Stomach smooth muscle (tissue), 2 donors: ENCODE measurements around the gene OR2C3.

Experiments
- H3K27ac ChIP-seq: one replicate; pipeline ENCODE4 v1.7.0; 2013; ENCODE audit warnings: mild to moderate bottlenecking, low read length, inconsistent platforms
- H3K27me3 ChIP-seq, 2 donors: one replicate each; pipeline ENCODE4 v1.7.0; 2013; ENCODE audit warnings: low read length in 2 of 2; ENCODE audit not compliant: insufficient read depth in 2 of 2, control insufficient read depth in 1 of 2
- H3K36me3 ChIP-seq, 2 donors: one replicate each; pipeline ENCODE4 v1.7.0; 2013; ENCODE audit warnings: low read length in 2 of 2; ENCODE audit not compliant: control insufficient read depth in 2 of 2, insufficient read depth in 2 of 2
- H3K4me1 ChIP-seq: one replicate; pipeline ENCODE4 v1.7.0; 2013; ENCODE audit warnings: low read length; ENCODE audit not compliant: control insufficient read depth, insufficient read depth
- H3K4me3 ChIP-seq, 2 donors: one replicate each; pipeline ENCODE4 v1.7.0; 2013; ENCODE audit warnings: low read length in 2 of 2
- H3K9ac ChIP-seq, 2 donors: one replicate each; pipeline ENCODE4 v1.7.0; 2013; ENCODE audit warnings: low read length in 2 of 2, mild to moderate bottlenecking in 1 of 2
- H3K9me3 ChIP-seq, 2 donors: one replicate each; pipeline ENCODE4 v1.7.0; 2013; ENCODE audit warnings: low read length in 2 of 2; ENCODE audit not compliant: control insufficient read depth in 2 of 2
- donor health status: healthy.
- donor health status: Pancreatic carcinoma.

OR2C3 gene

GRCh38 chr1:247518613-247518891 is 17.7 kb downstream of the OR2C3 start:
- Histone ChIP-seq H3K4me1 (no peaks in the 10 kb centered on the region), H3K36me3 (no peaks in the 10 kb centered on the region), H3K4me3 (no peak overlapping the region), H3K9ac (no peak overlapping the region), H3K27ac (no peak overlapping the region), H3K9me3 (no peaks in the 10 kb centered on the region), H3K27me3 (peaks cover 2% of the 10 kb centered on the region in 2 donors)

DNA sequence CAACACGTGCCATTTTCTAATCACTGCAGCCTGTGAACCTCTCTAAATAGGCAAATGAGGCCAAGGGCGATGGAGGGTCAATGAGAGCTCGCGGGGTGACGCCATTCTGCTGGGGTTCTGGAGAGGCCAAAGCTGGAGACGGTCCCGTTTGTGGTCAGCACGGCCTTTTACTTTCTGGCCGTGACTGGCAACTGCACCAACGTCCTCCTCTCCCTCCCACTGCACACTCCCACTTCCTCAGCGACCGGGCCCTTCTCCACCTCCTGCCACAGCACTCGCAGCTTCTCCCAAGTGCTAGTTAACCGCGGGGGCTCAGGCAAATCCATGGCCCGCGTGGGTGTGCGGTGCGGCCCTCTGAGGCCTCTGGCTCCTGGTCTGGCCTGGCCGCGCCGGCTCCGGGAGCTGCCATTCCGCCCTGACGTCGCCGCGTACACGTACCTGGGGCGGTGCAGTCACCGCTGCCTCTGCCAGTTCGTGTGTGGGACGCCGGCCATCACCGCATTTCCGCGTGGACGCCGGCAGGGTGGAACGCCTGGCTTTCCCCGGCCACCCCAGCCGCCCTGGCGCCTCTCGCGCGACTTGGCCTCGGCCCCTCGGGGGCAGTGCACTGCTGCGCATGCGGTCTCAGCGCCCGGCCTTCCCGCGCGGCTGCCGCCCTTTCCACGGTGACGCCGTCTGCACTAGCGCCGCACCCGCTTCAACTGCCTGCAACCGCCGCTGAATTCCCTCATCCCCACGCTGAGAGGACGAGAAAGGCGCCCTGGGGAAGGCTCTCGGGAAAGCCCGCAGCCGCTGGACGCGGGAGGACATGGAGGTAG is 18.2 kb downstream of the OR2C3 start:
- no peak overlapping the region for H3K9ac ChIP-seq
- peaks cover 2% of the 10 kb centered on the region in 2 donors for H3K27me3 ChIP-seq
- H3K9me3 ChIP-seq, result no peaks in the 10 kb centered on the region
- no peaks in the 10 kb centered on the region for H3K36me3 ChIP-seq
- H3K4me1 ChIP-seq, result no peaks in the 10 kb centered on the region
- no peak overlapping the region for H3K4me3 ChIP-seq
- H3K27ac ChIP-seq, result no peak overlapping the region

- Histone ChIP-seq H3K4me1 (no peaks in the 10 kb centered on the region), H3K9me3 (no peaks in the 10 kb centered on the region), H3K27me3 (no peaks in the 10 kb centered on the region)
These were observed 29.4 kb downstream of the OR2C3 start for GRCh38 chr1:247506831-247507230.

GRCh38 chr1:247500865-247501264 is 35.4 kb downstream of the OR2C3 start:
- H3K9me3 ChIP-seq, result no peaks in the 10 kb centered on the region
- H3K4me1 ChIP-seq, result no peaks in the 10 kb centered on the region
- H3K27ac ChIP-seq, result no peak overlapping the region
- no peaks in the 10 kb centered on the region for H3K36me3 ChIP-seq
- no peak overlapping the region for H3K4me3 ChIP-seq
- no peak overlapping the region for H3K9ac ChIP-seq
- H3K27me3 ChIP-seq, result no peaks in the 10 kb centered on the region

More at GRCh38 chr1:247506831-247507230, 29.4 kb downstream of the OR2C3 start:
- Histone ChIP-seq H3K27ac (no peak overlapping the region), H3K4me3 (no peak overlapping the region), H3K36me3 (no peaks in the 10 kb centered on the region), H3K9ac (no peak overlapping the region)

DNA sequence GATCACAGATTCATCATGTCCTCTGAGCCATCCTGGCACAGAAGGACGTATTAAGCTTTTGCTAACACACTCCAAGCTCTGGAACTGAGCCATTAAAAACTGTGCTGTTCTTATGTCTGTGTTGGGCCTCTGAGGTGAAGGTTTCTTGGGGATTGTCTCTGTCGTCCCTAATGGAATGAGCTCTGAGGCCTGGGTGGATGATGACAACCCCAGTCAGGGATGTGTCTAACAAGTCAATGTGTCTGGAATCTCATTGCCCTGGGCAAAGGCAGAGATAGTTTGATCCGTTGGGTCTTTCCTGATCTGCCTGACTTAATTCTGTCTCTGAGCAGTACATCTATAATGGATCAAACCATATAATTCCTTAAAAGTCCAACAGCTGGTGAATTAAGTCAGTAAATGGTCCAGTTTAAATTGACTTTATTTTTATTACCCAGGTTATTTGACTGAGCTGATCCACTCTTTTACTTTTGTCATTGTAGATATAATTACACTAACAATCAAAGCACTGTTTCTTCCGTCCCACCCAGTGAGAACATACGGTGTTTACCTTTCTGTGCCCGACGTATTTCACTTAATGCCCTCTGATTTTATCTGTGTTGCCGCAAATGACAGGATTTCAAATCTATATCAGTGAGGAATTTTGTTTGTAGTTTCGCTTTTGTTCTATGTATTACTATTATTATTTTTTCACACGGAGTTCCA is 39.5 kb downstream of the OR2C3 start:
- Histone ChIP-seq H3K4me1 (no peaks in the 10 kb centered on the region), H3K27me3 (peaks cover 0 to 5% of the 10 kb centered on the region in 2 donors), H3K4me3 (no peak overlapping the region), H3K36me3 (no peaks in the 10 kb centered on the region), H3K27ac (no peak overlapping the region), H3K9ac (no peak overlapping the region), H3K9me3 (no peaks in the 10 kb centered on the region)

GRCh38 chr1:247494767-247495166 is 41.5 kb downstream of the OR2C3 start:
- H3K9me3 ChIP-seq, result no peaks in the 10 kb centered on the region

DNA sequence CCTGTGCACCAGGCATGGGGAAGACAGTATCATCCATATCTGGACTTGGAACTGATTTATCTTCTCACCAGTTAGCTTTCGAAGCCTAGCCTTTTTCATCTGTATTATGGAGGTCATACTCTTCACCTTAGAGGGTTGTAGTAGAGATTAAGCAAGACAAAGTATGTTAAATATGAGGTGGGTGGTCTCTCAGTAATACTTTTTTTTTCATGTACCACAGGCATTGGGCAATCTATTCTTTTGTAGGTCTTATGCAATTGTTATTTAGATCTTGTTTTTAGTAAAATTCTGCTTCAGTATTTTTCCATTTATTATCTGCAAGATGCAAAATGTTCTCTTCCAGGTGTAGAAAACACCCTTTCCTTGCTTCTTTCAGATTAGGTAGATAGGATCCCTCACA is 43.1 kb downstream of the OR2C3 start:
- H3K9ac ChIP-seq, result no peak overlapping the region
- H3K4me1 ChIP-seq, result no peaks in the 10 kb centered on the region
- no peaks in the 10 kb centered on the region for H3K9me3 ChIP-seq
- H3K27ac ChIP-seq, result no peak overlapping the region
- peaks cover 3 to 5% of the 10 kb centered on the region in 2 donors for H3K27me3 ChIP-seq
- no peak overlapping the region for H3K4me3 ChIP-seq
- H3K36me3 ChIP-seq, result no peaks in the 10 kb centered on the region

More at GRCh38 chr1:247494767-247495166, 41.5 kb downstream of the OR2C3 start:
- no peak overlapping the region for H3K4me3 ChIP-seq
- no peaks in the 10 kb centered on the region for H3K36me3 ChIP-seq
- H3K27me3 ChIP-seq, result peaks cover 3 to 5% of the 10 kb centered on the region in 2 donors
- no peaks in the 10 kb centered on the region for H3K4me1 ChIP-seq
- no peak overlapping the region for H3K27ac ChIP-seq
- H3K9ac ChIP-seq, result no peak overlapping the region

- no peaks in the 10 kb centered on the region for H3K36me3 ChIP-seq
- no peak overlapping the region for H3K27ac ChIP-seq
- no peak overlapping the region for H3K4me3 ChIP-seq
- H3K27me3 ChIP-seq, result peaks cover 3 to 5% of the 10 kb centered on the region in 2 donors
- no peak overlapping the region for H3K9ac ChIP-seq
- no peaks in the 10 kb centered on the region for H3K4me1 ChIP-seq
- H3K9me3 ChIP-seq, result no peaks in the 10 kb centered on the region
These were observed 44.9 kb downstream of the OR2C3 start for GRCh38 chr1:247491328-247491727.

DNA sequence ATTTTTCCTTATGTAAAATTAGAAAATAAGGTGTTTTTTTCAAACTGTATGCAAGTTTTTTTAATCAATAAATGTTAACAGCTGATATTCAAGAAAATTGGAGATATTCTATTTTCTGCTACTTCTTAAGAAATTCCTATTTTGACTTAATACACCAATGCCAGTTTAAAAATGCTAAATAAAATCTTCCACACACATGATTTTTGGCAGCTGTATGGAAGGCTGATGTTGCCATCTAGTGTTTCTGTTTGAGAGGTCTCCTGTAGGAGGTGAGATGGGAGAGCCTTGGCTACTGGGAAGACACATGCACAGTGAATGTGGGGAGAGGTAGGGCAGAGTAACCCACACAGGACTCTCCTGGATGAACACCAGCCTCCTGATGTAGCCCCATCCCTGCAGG is 49.2 kb downstream of the OR2C3 start:
- H3K4me1 ChIP-seq, result no peaks in the 10 kb centered on the region
- no peak overlapping the region for H3K4me3 ChIP-seq
- H3K27ac ChIP-seq, result no peak overlapping the region
- peaks cover 0 to 3% of the 10 kb centered on the region in 2 donors for H3K27me3 ChIP-seq
- H3K9me3 ChIP-seq, result no peaks in the 10 kb centered on the region
- no peak overlapping the region for H3K9ac ChIP-seq
- H3K36me3 ChIP-seq, result no peaks in the 10 kb centered on the region

GRCh38 chr1:247482747-247483146 is 53.5 kb downstream of the OR2C3 start:
- Histone ChIP-seq H3K4me3 (no peak overlapping the region), H3K4me1 (no peaks in the 10 kb centered on the region), H3K27ac (no peak overlapping the region), H3K9ac (no peak overlapping the region), H3K36me3 (no peaks in the 10 kb centered on the region), H3K27me3 (no peaks in the 10 kb centered on the region), H3K9me3 (no peaks in the 10 kb centered on the region)
